K562 (cell line): ENCODE results near the gene POU2F3. TPM values are rescaled to one million over a fixed set of nuclear protein-coding genes. Genes with fewer than 3 reads are reported as not detected.

Experiments
- ATAC-seq: fragments of 200-7000 bp; cut with Tn5 transposase; 3 replicates; pipeline ENCODE4 v1.9.1; 2020; ENCODE audit warnings: moderate library complexity
- BruUV-seq: library from RNA; stranded (reverse); fragments of 400-500 nt; replicated peaks from 2 replicates; lab custom pipeline; 2021; lab: Mats Ljungman, UMichigan
- CTCF ChIA-PET: fragments of 300-600 bp; formaldehyde crosslinking; extraction: SDS; loops from one replicate; lab custom pipeline; 2021; ENCODE audit warnings: low intra/inter-chr PET ratio; lab: Yijun Ruan, JAX
- POLR2A ChIA-PET: fragments of 300-600, 350-650 bp; sonication (Branson Sonifier 250); formaldehyde crosslinking; extraction: SDS; loops from one replicate; lab custom pipeline; 2021; ENCODE audit warnings: antibody characterized with exemption, inconsistent platforms; lab: Yijun Ruan, JAX
- DNase-seq, 4 experiments: peaks; one replicate each; pipeline versions ENCODE4 v3.0.0 to v3.0.0-alpha.2; 2011 to 2018; ENCODE audit warnings: low spot score in 3 of 4, mixed read lengths in 3 of 4; ENCODE audit errors: extremely low read depth in 1 of 4
- FAIRE-seq: peaks from 2 replicates; lab custom pipeline; 2011; peaks lifted over from hg19 to GRCh38; lab: Jason Lieb, UNC
- H2AFZ ChIP-seq: 2 replicates; pipeline ENCODE4 v1.6.0; 2011; ENCODE audit warnings: low read depth, low read length, control low read depth, inconsistent platforms
- H3K27ac ChIP-seq: fragments of 200-600 bp; 3 replicates; pipeline ENCODE4 v1.8.0; 2011; ENCODE audit warnings: low read depth, mild to moderate bottlenecking, control low read depth, inconsistent platforms, low read length, moderate library complexity, mixed read lengths; ENCODE audit errors: extremely low read depth
- H3K27me3 ChIP-seq, 2 experiments: fragments of 300-600 bp in 1 of 2; 2 replicates in 1 of 2; 3 replicates in 1 of 2; pipeline versions ENCODE4 v1.6.0 to v1.8.0; 2011; ENCODE audit warnings: inconsistent platforms in 2 of 2, low read length in 2 of 2, mild to moderate bottlenecking in 1 of 2, mixed read lengths in 1 of 2, moderate library complexity in 1 of 2; ENCODE audit not compliant: control insufficient read depth in 2 of 2, insufficient read depth in 2 of 2
- H3K36me3 ChIP-seq: fragments of 300-600 bp; 3 replicates; pipeline ENCODE4 v1.8.0; 2011; ENCODE audit warnings: mild to moderate bottlenecking, low read length, inconsistent platforms; ENCODE audit not compliant: control insufficient read depth, insufficient read depth
- H3K4me1 ChIP-seq, 2 experiments: fragments of 200-600 bp in 1 of 2; replicated peaks in 1 of 2; 2 replicates in 1 of 2; 3 replicates in 1 of 2; pipeline versions ENCODE4 v1.5.1 to v1.8.0; 2011; ENCODE audit warnings: inconsistent platforms in 2 of 2, low read length in 2 of 2, mild to moderate bottlenecking in 1 of 2, mixed read lengths in 1 of 2, moderate library complexity in 1 of 2; ENCODE audit not compliant: control insufficient read depth in 2 of 2, insufficient read depth in 2 of 2
- H3K4me2 ChIP-seq: 2 replicates; pipeline ENCODE4 v1.6.1; 2011; ENCODE audit warnings: low read length, control low read depth, inconsistent platforms, mixed read lengths; ENCODE audit not compliant: insufficient read depth
- H3K4me3 ChIP-seq: fragments of 200-600 bp; sonication (generic), shearing (Covaris generic); 2 replicates; pipeline ENCODE4 v1.5.1; 2016; ENCODE audit warnings: control low read depth, inconsistent platforms
- H3K79me2 ChIP-seq: fragments of 200-600 bp; 3 replicates; pipeline ENCODE4 v1.8.0; 2011; ENCODE audit warnings: low read length, inconsistent platforms; ENCODE audit not compliant: control insufficient read depth, insufficient read depth
- H3K9ac ChIP-seq, 2 experiments: 2 replicates each; pipeline versions ENCODE4 v1.6.0 to v1.6.1; 2011; ENCODE audit warnings: low read depth in 2 of 2, low read length in 2 of 2, control low read depth in 1 of 2, inconsistent platforms in 1 of 2, mild to moderate bottlenecking in 1 of 2, mixed read lengths in 1 of 2; ENCODE audit not compliant: insufficient read depth in 1 of 2
- H3K9me1 ChIP-seq: one replicate; pipeline ENCODE4 v1.6.0; 2011; ENCODE audit warnings: inconsistent platforms, mild to moderate bottlenecking, low read length, moderate library complexity; ENCODE audit not compliant: control insufficient read depth, insufficient read depth
- H3K9me3 ChIP-seq: replicated peaks from 2 replicates; pipeline ENCODE4 v1.5.1; 2011; ENCODE audit warnings: low read depth, low read length, inconsistent platforms; ENCODE audit not compliant: control insufficient read depth, insufficient read depth
- H4K20me1 ChIP-seq: replicated peaks from 2 replicates; pipeline ENCODE4 v1.6.1; 2011; ENCODE audit warnings: low read length, inconsistent platforms, mixed read lengths; ENCODE audit not compliant: control insufficient read depth, insufficient read depth
- ADNP ChIP-seq: fragments of 200-800 bp; sonication (Bioruptor generic); IDR thresholded peaks from 2 replicates; pipeline ENCODE4 v1.6.1; 2016; ENCODE audit warnings: missing genetic modification characterization, missing compliant biosample characterization
- BCOR ChIP-seq: fragments of 450-650 bp; IDR thresholded peaks from 2 replicates; pipeline ENCODE4 v1.6.1; 2016
- CREB1 ChIP-seq, 2 experiments: sonication (generic) in 1 of 2; formaldehyde crosslinking in 1 of 2; IDR thresholded peaks; 2 replicates each; pipeline versions ENCODE4 v1.6.1 to v1.8.0; 2012 to 2022; ENCODE audit warnings: inconsistent platforms in 1 of 2, mild to moderate bottlenecking in 1 of 2, missing genetic modification reagents in 1 of 2, moderate library complexity in 1 of 2
- FOXA3 ChIP-seq, 2 experiments: fragments of 450-650 bp in 1 of 2; sonication (generic) in 1 of 2; formaldehyde crosslinking; IDR thresholded peaks in 1 of 2; conservative IDR thresholded peaks in 1 of 2; 2 replicates each; pipeline versions ENCODE4 v1.4.0 to v1.8.0; 2020 to 2022; ENCODE audit warnings: mild to moderate bottlenecking in 2 of 2, missing genetic modification reagents in 1 of 2
- HMGN3 ChIP-seq: IDR thresholded peaks from 2 replicates; pipeline ENCODE4 v1.6.1; 2011; ENCODE audit warnings: borderline replicate concordance, low read depth, mild to moderate bottlenecking, mixed read lengths, low read length; ENCODE audit not compliant: insufficient read length; ENCODE audit errors: extremely low read depth
- HNRNPLL ChIP-seq: fragments of 200-400 bp; formaldehyde crosslinking; IDR thresholded peaks from 2 replicates; pipeline ENCODE4 v1.6.1; 2017; ENCODE audit warnings: low read length, low read depth, mild to moderate bottlenecking; ENCODE audit not compliant: poor library complexity, severe bottlenecking
- L3MBTL2 ChIP-seq: fragments of 450-650 bp; IDR thresholded peaks from 2 replicates; pipeline ENCODE4 v1.6.1; 2016; ENCODE audit warnings: mild to moderate bottlenecking, moderate library complexity
- MEF2A ChIP-seq: IDR thresholded peaks from 2 replicates; pipeline ENCODE4 v1.6.1; 2011; ENCODE audit warnings: low read depth, mild to moderate bottlenecking, low read length, moderate library complexity; ENCODE audit not compliant: control insufficient read depth
- NRF1 ChIP-seq, 2 experiments: fragments of 450-650 bp; IDR thresholded peaks in 1 of 2; conservative IDR thresholded peaks in 1 of 2; 2 replicates each; pipeline ENCODE4 v1.6.1; 2014; ENCODE audit warnings: mild to moderate bottlenecking in 2 of 2
- PHB ChIP-seq: fragments of 250-450 bp; sonication (Bioruptor Pico); IDR thresholded peaks from 2 replicates; pipeline ENCODE4 v1.5.0; 2021
- RAD21 ChIP-seq, 2 experiments: fragments of 250-450 bp in 1 of 2; fragments of 450-650 bp in 1 of 2; sonication (Bioruptor Pico) in 1 of 2; formaldehyde crosslinking in 1 of 2; IDR thresholded peaks in 1 of 2; conservative IDR thresholded peaks in 1 of 2; 2 replicates each; pipeline versions ENCODE4 v1.4.0 to v1.8.0; 2020 to 2022; ENCODE audit warnings: mild to moderate bottlenecking in 2 of 2, moderate library complexity in 1 of 2
- SMC3 ChIP-seq: conservative IDR thresholded peaks from 2 replicates; pipeline ENCODE4 v1.6.1; 2011; ENCODE audit warnings: low read depth, low read length, improper control_type of control experiment; ENCODE audit not compliant: insufficient read depth
- SOX6 ChIP-seq: fragments of 450-650 bp; IDR thresholded peaks from 2 replicates; pipeline ENCODE4 v1.6.1; 2014; ENCODE audit warnings: mild to moderate bottlenecking
- SRSF1 ChIP-seq: fragments of 200-400 bp; formaldehyde crosslinking; IDR thresholded peaks from 2 replicates; pipeline ENCODE4 v1.6.1; 2017; ENCODE audit warnings: mild to moderate bottlenecking, low read depth, low read length, moderate library complexity
- TRIM25 ChIP-seq: fragments of 450-650 bp; IDR thresholded peaks from 2 replicates; pipeline ENCODE4 v1.7.0; 2016; ENCODE audit warnings: borderline replicate concordance
- ZNF263 ChIP-seq: sonication (generic); formaldehyde crosslinking; IDR thresholded peaks from 2 replicates; pipeline ENCODE4 v1.8.0; 2022; ENCODE audit warnings: mild to moderate bottlenecking, missing genetic modification reagents, borderline replicate concordance
- ZNF347 ChIP-seq: fragments of 450-650 bp; formaldehyde crosslinking; IDR thresholded peaks from 2 replicates; pipeline ENCODE4 v1.4.0; 2020; ENCODE audit warnings: low read depth, mild to moderate bottlenecking, moderate library complexity
- ZNF384 ChIP-seq: IDR thresholded peaks from 2 replicates; pipeline ENCODE4 v1.6.1; 2012; ENCODE audit warnings: low read depth, low read length, improper control_type of control experiment
- WGBS: fragments of 100-300 bp; shearing (Covaris generic); methylation state at CpG from one replicate; pipeline ENCODE4 v1.1.6; 2016; ENCODE audit warnings: low coverage, mixed read lengths; ENCODE audit not compliant: insufficient coverage; ENCODE audit errors: missing lambda C conversion rate; 5-methylcytosine and 5-hydroxymethylcytosine counted together
- in situ Hi-C: fragments of 300-500 bp; cut with MboI; formaldehyde crosslinking; loops from 4 replicates; pipeline ENCODE4 v1.15.0; 2018; ENCODE audit warnings: inconsistent platforms, mixed read lengths
- intact Hi-C: fragments of 100-400 bp; cut with micrococcal nuclease; formaldehyde crosslinking; loops from 2 replicates; pipeline ENCODE4 v1.14.2; 2022
- polyA plus RNA-seq, 8 experiments: library from polyadenylated mRNA; depleted of rRNA in 4 of 8; stranded (reverse) in 5 of 8; unstranded in 3 of 8; fragments of >200 nt; fragmentation: Nextera tagmentation in 2 of 8; fragmentation: Illumina TruSeq in 1 of 8; extraction: Ambion mirVana in 2 of 8; extraction: Trizol in 1 of 8; gene quantifications; 2 replicates each; pipeline versions ENCODE4 v1.2.1 to v1.2.3, GENCODE V29; 2011 to 2014; ENCODE audit warnings: inconsistent platforms in 1 of 8, missing spikeins in 1 of 8
- total RNA-seq, 7 experiments: library from RNA; depleted of rRNA in 6 of 7; stranded (reverse); fragments of >200 nt in 6 of 7; fragmentation: Illumina TruSeq in 2 of 7; extraction: Trizol in 2 of 7; gene quantifications; 2 replicates each; pipeline versions ENCODE4 v1.2.1 to v1.2.3, GENCODE V29; 2011 to 2021; ENCODE audit warnings: low replicate concordance in 1 of 7

Gene POU2F3
- total and polyA plus RNA-seq, 9 of the 15 experiments (the other 6 are each of a cell fraction or from before 2014, with no cell fraction given), result not detected

DNA sequence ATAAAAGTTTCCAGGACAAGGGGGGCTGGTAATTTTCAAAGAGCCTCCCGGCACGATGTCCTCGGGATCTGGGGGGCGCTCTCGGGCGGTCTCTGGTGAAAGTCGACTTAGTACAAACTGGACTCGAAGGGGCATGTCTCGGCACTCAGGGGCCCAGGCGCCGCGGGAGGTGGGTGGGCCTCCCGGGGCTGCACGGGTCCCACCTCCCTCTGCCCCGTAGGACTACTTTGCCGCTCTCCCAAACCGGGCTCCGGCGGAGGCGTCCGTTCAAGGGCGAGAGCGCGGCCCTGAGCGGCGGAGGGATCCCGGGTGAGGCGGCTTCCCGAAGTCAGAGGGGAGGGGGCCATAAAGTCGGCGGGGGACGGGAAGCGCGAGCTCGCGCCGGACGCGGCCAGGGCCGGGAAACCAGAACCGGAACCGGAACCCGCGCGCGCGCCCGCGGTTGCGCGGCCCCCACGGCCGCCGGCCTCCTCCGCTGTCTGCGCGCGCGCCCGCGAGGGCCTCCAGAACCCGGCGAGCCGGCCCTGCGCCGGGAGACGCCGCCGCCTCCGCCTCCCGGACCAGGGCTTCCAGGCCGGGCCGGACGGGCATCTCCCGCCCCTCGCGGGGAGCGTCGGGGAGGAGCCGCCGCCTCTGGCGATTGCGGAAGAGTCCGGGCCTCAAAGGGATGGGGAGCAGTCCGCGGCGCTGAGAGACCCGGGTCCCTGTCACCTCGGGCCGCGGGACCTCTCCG is 96.1 kb downstream of the POU2F3 start, which contains the start of gene ARHGEF12:
ARHGEF12 (plus strand) TSS at position 506 of the 733 bp plus-strand sequence. CDS start 831 bp downstream, outside the sequence.
- POLR2A ChIA-PET, result interaction anchor here (0.5 to 1.6 kb wide), 5 partner anchors 13 to 1552 kb away, joined by 3 read pairs; no protein-coding TSS in a partner anchor
- H3K27ac ChIP-seq, result peak within 1 kb of the TSS; percentile 84
- H3K4me1 ChIP-seq, result peaks cover 13 to 20% of the 10 kb centered on the region in 2 experiments; a peak in 3 of 5 replicates
- peak within 1 kb of the TSS; percentile 87 for H2AFZ ChIP-seq
- CTCF ChIA-PET, result interaction anchor here (2.3 kb wide), 1 partner anchor 175 kb away, joined by 7 read pairs; the partner anchor contains the start of gene GRIK4
- peak within 1 kb of the TSS; percentile 98 for H3K4me2 ChIP-seq
- H3K36me3 ChIP-seq, result no peaks in the 10 kb centered on the region
- intact Hi-C loops (loop anchor here (2.0 to 10.0 kb wide), 4 partner anchors 51 to 349 kb away; no protein-coding TSS in a partner anchor), in situ Hi-C loops (loop anchor here (5.0 kb wide), 1 partner anchor 166 kb away; no protein-coding TSS in a partner anchor)
- DNase-seq (peak; percentile 93 to 97 (median 95)), ATAC-seq (peak; percentile 61), FAIRE-seq (no peak)
- no peaks in the 10 kb centered on the region for H3K9me1 ChIP-seq
- no peaks in the 10 kb centered on the region for H3K9me3 ChIP-seq
- WGBS, result under 1% methylated on average over 37 of the region's 92 CpGs
- H4K20me1 ChIP-seq, result peaks cover 11% of the 10 kb centered on the region; the same call in 1 of the 2 replicates
- peak within 1 kb of the TSS; percentile 72 for H3K4me3 ChIP-seq
- no peaks in the 10 kb centered on the region for H3K27me3 ChIP-seq
- peak within 1 kb of the TSS; percentile 85 to 95 for H3K9ac ChIP-seq
- peaks cover 47% of the 10 kb centered on the region for H3K79me2 ChIP-seq
- no TSS peak for BruUV-seq
- TF ChIP-seq RAD21 (CRISPR knock-in tag; conservative IDR thresholded peaks at IDR 0.05 in 1 of 2, IDR thresholded peaks at IDR 0.05 in 1 of 2) (peak; percentile 19 to 26; a peak in 3 of 4 replicates), HMGN3 (peak; percentile 76), TRIM25 (no peak), SRSF1 (0 out of 2 replicates have a peak, but pooled peaks have one; percentile 55), PHB (CRISPR knock-in tag) (0 out of 2 replicates have a peak, but pooled peaks have one; percentile 33), ZNF384 (0 out of 2 replicates have a peak, but pooled peaks have one; percentile 29), SMC3 (peak; percentile 43; the same call in 1 of the 2 replicates), CREB1 (IDR thresholded peaks at IDR 0.05) (peak; percentile 39; the same call in 1 of the 2 replicates), CREB1 (CRISPR knock-in tag; IDR thresholded peaks at IDR 0.05) (peak; percentile 32; the same call in 1 of the 2 replicates), ZNF347 (CRISPR knock-in tag) (no peak), FOXA3 (CRISPR knock-in tag; conservative IDR thresholded peaks at IDR 0.05 in 1 of 2, IDR thresholded peaks at IDR 0.05 in 1 of 2) (no peak), ADNP (tag) (peak; percentile 35; the same call in 1 of the 2 replicates), NRF1 (conservative IDR thresholded peaks at IDR 0.05 in 1 of 2, IDR thresholded peaks at IDR 0.05 in 1 of 2) (peak in 1 of 2 experiments; percentile 67; a peak in 2 of 4 replicates), ZNF263 (CRISPR knock-in tag) (no peak), MEF2A (peak; percentile 60; the same call in 1 of the 2 replicates), HNRNPLL (peak; percentile 59), BCOR (peak; percentile 58; the same call in 1 of the 2 replicates), SOX6 (peak; percentile 64; the same call in 1 of the 2 replicates), L3MBTL2 (peak; percentile 56)
